Lower leg skin (tissue), 3 donors: Measurements from ENCODE around the gene PRTG.

Experiments used
- CTCF ChIP-seq, 3 donors: fragments of 450-650 bp; IDR thresholded peaks; one replicate each; pipeline ENCODE4 v1.5.1; 2016; ENCODE audit warnings: antibody characterized with exemption in 3 of 3, mild to moderate bottlenecking in 3 of 3, moderate library complexity in 2 of 3
- POLR2A ChIP-seq, 2 donors: fragments of 450-650 bp; IDR thresholded peaks; one replicate each; pipeline ENCODE4 v1.6.1; 2016 to 2017; ENCODE audit warnings: antibody characterized with exemption in 2 of 2, mild to moderate bottlenecking in 1 of 2, moderate library complexity in 1 of 2

GRCh38 chr15:55574096-55574495, 168.9 kb downstream of the PRTG start:
- TF ChIP-seq CTCF (IDR thresholded peaks at IDR 0.05) (no peak), POLR2A (IDR thresholded peaks at IDR 0.05) (no peak)
